ENCODE results near the gene PYDC1.

PYDC1 gene

GRCh38 chr16:31228206-31228605, 11.3 kb upstream of the PYDC1 start:
- DNase-seq (no peak), ATAC-seq (ENCODE audit: insufficient read depth, low read depth) (no peak)
- no peak overlapping the region for H3K9ac ChIP-seq (ENCODE audit: low read depth, low read length)
- TF ChIP-seq EZH2 (IDR thresholded peaks at IDR 0.05; ENCODE audit: borderline replicate concordance, low read depth, low read length, severe bottlenecking) (no peak), CTCF (IDR thresholded peaks at IDR 0.05; ENCODE audit: borderline replicate concordance, extremely low read depth, low read length, poor library complexity, severe bottlenecking) (no peak)
- H3K36me3 ChIP-seq (ENCODE audit: insufficient read depth, low read length) = no peaks in the 10 kb centered on the region
- H3K27me3 ChIP-seq (ENCODE audit: insufficient read depth, low read length, poor library complexity) = no peaks in the 10 kb centered on the region
- no peaks in the 10 kb centered on the region for H3K79me2 ChIP-seq (ENCODE audit: insufficient read depth, low read length)
- no peaks in the 10 kb centered on the region for H3K4me1 ChIP-seq (ENCODE audit: insufficient read depth, low read length)
- no peaks in the 10 kb centered on the region for H3K9me3 ChIP-seq (ENCODE audit: insufficient read depth, low read length, severe bottlenecking)
- H4K20me1 ChIP-seq (ENCODE audit: insufficient read depth, low read length) = no peaks in the 10 kb centered on the region
- H3K27ac ChIP-seq (ENCODE audit: low read length) = no peak overlapping the region
- no peak overlapping the region for H3K4me2 ChIP-seq (ENCODE audit: insufficient read depth, low read length)
- no peak overlapping the region for H3K4me3 ChIP-seq (ENCODE audit: low read depth in 1 of 2, low read length in 2 of 2)
- no peak overlapping the region for H2AFZ ChIP-seq (ENCODE audit: low read depth, low read length)

DNA sequence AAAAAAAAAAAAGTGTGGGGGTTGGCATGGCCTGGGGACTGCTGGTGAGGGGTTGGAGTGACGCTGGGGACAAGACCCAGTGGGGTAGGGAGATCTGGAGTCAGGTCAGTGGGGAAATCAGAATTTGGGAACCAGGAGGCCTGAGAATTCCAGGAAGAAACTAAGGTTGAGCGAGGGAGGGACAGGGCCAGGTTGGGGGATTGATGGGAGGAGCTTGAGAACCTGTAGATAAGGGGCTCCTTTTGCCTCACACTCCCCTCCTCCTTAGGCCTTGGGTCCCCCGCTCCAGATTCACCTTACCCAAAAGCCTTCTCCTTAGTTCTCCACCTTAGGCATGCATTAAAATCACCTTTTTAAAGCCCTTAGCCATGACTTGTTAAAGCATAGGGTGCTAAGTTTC, 8.3 kb upstream of the PYDC1 start:
- Histone ChIP-seq H4K20me1 (ENCODE audit: insufficient read depth, low read length) (no peaks in the 10 kb centered on the region), H3K4me1 (ENCODE audit: insufficient read depth, low read length) (no peaks in the 10 kb centered on the region), H3K9me3 (ENCODE audit: insufficient read depth, low read length, severe bottlenecking) (no peaks in the 10 kb centered on the region), H3K27me3 (ENCODE audit: insufficient read depth, low read length, poor library complexity) (peaks cover 8% of the 10 kb centered on the region), H3K9ac (ENCODE audit: low read depth, low read length) (no peak overlapping the region), H3K4me3 (ENCODE audit: low read depth in 1 of 2, low read length in 2 of 2) (no peak overlapping the region), H3K79me2 (ENCODE audit: insufficient read depth, low read length) (no peaks in the 10 kb centered on the region), H2AFZ (ENCODE audit: low read depth, low read length) (no peak overlapping the region), H3K4me2 (ENCODE audit: insufficient read depth, low read length) (no peak overlapping the region), H3K36me3 (ENCODE audit: insufficient read depth, low read length) (no peaks in the 10 kb centered on the region), H3K27ac (ENCODE audit: low read length) (no peak overlapping the region)
- no peak for ATAC-seq (ENCODE audit: insufficient read depth, low read depth)
- TF ChIP-seq CTCF (IDR thresholded peaks at IDR 0.05; ENCODE audit: borderline replicate concordance, extremely low read depth, low read length, poor library complexity, severe bottlenecking) (no peak), EZH2 (IDR thresholded peaks at IDR 0.05; ENCODE audit: borderline replicate concordance, low read depth, low read length, severe bottlenecking) (no peak)
- DNase-seq = no peak

GRCh38 chr16:31224092-31224955, 7.4 kb upstream of the PYDC1 start:
- ATAC-seq (ENCODE audit: insufficient read depth, low read depth) (no peak), DNase-seq (no peak)
- Histone ChIP-seq H3K4me1 (ENCODE audit: insufficient read depth, low read length) (no peaks in the 10 kb centered on the region), H3K4me3 (ENCODE audit: low read depth in 1 of 2, low read length in 2 of 2) (no peak overlapping the region), H3K79me2 (ENCODE audit: insufficient read depth, low read length) (no peaks in the 10 kb centered on the region), H2AFZ (ENCODE audit: low read depth, low read length) (no peak overlapping the region), H3K9ac (ENCODE audit: low read depth, low read length) (no peak overlapping the region), H3K9me3 (ENCODE audit: insufficient read depth, low read length, severe bottlenecking) (no peaks in the 10 kb centered on the region), H3K27me3 (ENCODE audit: insufficient read depth, low read length, poor library complexity) (peaks cover 8% of the 10 kb centered on the region), H3K27ac (ENCODE audit: low read length) (no peak overlapping the region), H4K20me1 (ENCODE audit: insufficient read depth, low read length) (no peaks in the 10 kb centered on the region), H3K36me3 (ENCODE audit: insufficient read depth, low read length) (no peaks in the 10 kb centered on the region), H3K4me2 (ENCODE audit: insufficient read depth, low read length) (no peak overlapping the region)
- TF ChIP-seq EZH2 (IDR thresholded peaks at IDR 0.05; ENCODE audit: borderline replicate concordance, low read depth, low read length, severe bottlenecking) (no peak), CTCF (IDR thresholded peaks at IDR 0.05; ENCODE audit: borderline replicate concordance, extremely low read depth, low read length, poor library complexity, severe bottlenecking) (no peak)

All from DND-41 (cell line).